Measurements from ENCODE around the gene AKR7A3.
"Not testable (repeated sequence)": the region's sequence is repeated elsewhere in the genome, so short reads cannot be mapped to it uniquely, and the experiment has no call there.

The AKR7A3 gene

DNA sequence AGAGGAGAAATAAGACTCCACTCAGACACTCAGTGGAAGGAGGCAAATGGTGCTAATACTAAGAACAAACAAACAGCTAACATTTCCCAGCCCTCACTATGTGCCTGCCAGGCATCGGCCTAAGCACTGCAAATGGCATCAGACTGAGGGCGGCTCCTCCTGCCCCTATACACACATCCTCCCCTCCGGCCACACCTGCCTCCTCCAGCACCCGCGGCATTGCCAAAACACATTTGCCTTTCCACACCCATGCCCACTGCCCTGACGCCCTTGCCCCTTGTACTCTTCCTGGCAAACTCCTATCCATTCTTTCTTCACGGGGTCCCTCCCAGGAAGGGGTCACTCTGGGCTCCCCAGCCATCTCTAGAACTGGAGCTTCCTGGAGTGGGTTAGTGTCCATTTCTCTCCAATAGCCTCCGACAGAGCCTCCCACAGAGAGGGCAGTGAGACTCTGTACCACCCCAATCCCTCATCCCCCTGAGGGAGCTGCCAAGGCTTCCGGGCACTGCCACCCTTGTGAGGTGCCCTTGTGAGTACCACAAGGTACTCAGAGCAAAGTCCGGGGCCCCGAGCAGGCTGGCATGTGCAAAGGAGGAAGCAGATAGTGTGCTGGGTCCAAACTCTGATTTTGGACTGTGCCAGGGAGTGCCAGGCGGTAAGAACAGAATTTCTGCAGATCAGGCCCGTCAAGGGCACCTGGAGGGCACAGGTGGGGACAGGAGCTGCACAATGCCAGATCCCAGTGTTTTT lies 959 bp downstream of the AKR7A3 start:
- no peak for DNase-seq

- not testable (repeated sequence) for DNase-seq
These were observed 2.8 kb downstream of the AKR7A3 start for GRCh38 chr1:19285807-19286206.

DNA sequence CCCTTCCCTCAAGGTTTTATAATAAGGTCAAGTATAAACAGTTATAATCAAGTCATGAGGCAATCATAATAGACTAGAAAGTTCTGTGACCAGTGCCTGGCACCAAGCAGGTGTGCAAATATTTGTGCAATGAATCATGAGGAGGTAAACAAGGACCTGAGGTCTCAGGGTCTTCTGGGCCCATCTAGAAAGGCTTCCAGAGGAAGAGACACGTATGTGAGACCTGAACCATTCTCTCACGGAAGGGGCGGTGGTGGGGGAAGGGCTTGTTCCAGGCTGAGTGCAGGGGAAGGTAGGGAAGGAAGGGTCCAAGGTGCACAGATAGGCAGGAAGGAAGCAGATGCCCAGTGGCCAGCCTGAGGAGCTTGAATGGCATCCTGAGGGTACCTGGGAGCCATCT lies 3.2 kb downstream of the AKR7A3 start:
- DNase-seq, result not testable (repeated sequence)

GRCh38 chr1:19284881-19285280 lies 3.7 kb downstream of the AKR7A3 start:
- DNase-seq, result no peak

- no peak for DNase-seq
These were observed 4.7 kb downstream of the AKR7A3 start for GRCh38 chr1:19283891-19284290.

DNA sequence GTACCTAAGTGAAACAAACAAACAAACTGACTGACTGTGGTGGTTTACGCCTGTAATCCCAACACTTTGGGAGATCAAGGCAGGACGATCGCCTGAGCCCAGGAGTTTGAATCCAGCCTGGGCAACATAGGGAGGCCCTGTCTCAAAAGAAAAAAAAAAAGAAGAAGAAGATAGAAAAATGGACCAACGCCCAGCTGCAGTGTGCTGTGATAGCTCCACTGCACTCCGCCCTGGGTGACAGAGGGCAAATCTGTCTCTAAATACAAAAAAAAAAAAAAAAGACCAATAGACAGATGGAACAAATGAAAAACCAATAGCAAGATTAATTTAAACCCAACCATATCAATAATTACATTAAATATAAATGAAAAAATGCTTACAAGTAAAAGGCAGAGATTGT lies 13.9 kb downstream of the AKR7A3 start:
- DNase-seq, result no peak

DNA sequence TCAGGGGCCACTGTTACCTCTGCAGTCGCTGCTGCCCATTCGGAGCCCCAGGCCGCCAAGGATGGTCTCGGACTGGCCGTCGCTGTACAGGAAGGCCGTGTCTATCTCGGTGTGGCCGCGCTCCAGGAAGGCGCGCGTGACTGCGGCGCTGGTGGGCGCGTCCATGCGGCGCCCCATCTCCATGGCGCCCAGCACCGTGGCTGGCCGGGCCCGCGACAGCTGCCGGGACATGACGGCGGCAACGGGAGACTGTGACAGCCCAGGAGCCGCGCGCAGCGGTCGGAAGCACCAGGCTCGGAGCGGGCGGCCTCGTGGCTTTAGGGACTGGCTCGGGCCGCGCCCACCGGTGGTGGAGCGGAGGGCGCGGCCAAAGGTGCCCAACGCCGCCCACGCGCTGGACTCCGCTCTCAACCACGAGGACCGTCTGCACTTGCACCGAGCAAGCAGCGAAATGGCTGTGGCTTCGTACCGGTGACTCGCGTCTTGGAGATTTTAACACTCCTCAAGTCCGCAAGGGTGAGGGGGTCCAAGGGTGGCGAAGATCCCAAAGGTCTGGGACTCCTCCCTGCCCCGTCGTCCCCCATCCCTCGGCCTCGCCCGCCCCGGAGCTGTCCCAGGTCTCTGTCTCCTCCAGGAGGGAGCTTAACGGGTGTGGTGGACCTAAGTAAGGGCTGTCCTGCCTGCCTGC lies 14.6 kb downstream of the AKR7A3 start:
- DNase-seq, result not testable (repeated sequence)

DNA sequence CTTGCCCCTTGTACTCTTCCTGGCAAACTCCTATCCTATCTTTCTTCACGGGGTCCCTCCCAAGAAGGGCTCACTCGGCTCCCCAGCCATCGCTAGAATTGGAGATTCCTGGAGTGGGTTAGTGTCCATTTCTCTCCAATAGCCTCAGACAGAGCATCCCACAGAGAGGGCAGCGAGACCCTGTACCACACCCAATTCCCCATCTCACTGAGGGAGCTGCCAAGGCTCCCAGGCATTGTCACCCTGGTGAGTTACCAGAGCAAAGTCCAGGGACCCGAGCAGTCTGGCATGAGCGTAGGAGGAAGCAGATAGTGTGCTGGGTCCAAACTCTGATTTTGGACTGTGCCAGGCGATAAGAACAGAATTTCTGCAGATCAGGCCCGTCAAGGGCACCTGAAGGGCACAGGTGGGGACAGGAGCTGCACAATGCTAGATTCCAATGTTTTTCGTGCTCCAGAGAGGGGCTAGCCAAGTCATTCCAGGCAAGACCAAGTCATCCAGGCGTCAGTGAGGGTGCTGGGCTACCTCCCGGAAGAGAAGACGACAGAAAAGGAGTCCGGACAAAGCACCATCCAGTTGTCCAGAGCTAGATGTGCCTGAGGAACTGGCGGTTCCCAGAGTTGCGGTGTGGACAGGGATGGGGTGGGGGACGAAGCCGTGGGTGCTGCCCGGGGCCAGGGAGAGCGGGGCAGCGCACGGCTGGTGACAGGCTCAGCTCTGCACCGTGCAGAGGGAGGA lies 15.3 kb downstream of the AKR7A3 start:
- no peak for DNase-seq

DNA sequence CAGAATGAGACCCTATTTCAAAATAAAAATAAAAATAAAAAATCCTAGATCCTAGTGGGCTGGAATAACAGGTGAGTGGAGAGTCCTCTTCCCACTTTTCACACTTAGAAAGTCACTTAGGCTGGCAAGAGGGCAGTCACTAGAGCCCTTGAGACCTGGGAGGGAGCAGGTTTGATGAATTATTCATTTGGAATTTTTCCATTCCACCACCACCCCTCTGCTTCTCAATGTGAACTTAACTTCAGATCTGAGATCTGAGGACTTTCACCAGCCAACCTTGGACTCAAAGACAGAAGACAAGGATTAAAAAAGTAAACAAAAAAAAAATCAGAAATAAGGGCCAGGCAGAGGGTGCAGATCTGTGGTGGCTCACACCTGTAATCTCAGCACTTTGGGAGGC lies 16.5 kb downstream of the AKR7A3 start:
- DNase-seq, result no peak

DNA sequence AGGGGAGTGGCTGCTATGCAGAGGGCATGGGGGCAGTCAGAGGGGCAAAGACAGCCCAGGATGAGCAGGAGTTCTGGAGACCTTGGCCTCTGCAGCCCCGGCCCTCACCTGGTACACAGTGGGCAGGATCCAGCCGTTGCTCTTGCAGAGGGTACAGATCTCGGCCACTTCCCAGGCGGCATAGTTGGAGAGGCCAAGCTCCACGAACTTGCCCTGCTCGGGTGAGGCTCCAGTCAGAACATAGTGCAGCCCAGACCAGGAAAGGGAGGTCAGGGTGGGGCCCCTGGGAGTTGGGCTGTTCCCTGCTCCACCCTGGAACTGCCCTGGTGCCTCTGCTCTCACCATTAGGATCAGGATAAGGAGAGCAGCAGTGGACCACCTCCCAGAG lies 18.2 kb downstream of the AKR7A3 start:
- not testable (repeated sequence) for DNase-seq

DNA sequence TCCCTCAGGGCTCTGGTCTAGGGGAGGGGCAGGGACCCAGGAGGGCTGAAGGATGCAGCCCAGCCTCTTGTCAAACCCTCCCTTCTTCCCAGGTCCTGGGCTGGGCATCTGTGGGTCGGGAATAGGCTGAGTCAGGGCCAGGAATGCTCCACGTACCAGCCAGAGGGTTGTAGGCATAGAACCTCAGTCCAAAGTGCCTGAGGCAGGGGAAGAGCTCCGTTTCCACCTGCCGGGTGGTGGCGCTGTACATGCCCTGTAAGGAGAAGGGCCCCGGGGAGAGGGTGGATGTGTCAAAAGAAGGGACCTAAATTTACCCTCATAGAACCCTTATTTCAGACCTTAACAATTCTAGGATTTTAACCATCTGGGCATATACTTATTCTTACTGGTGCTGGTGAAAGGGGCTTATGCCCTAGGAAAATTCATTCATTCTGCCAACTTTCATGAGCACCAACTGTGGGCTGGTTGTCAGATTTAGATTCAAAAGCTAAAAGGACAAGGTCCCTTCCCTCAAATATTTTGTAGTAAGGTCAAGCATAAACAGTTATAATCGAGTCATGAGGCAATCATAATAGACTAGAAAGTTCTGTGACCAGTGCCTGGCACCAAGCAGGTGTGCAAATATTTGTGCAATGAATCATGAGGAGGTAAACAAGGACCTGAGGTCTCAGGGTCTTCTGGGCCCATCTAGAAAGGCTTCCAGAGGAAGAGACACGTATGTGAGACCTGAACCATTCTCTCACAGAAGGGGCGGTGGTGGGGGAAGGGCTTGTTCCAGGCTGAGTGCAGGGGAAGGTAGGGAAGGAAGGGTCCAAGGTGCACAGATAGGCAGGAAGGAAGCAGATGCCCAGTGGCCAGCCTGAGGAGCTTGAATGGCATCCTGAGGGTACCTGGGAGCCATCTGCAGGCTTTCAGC lies 18.9 kb downstream of the AKR7A3 start:
- not testable (repeated sequence) for DNase-seq

GRCh38 chr1:19268445-19268844 lies 20.1 kb downstream of the AKR7A3 start:
- DNase-seq, result no peak

DNA sequence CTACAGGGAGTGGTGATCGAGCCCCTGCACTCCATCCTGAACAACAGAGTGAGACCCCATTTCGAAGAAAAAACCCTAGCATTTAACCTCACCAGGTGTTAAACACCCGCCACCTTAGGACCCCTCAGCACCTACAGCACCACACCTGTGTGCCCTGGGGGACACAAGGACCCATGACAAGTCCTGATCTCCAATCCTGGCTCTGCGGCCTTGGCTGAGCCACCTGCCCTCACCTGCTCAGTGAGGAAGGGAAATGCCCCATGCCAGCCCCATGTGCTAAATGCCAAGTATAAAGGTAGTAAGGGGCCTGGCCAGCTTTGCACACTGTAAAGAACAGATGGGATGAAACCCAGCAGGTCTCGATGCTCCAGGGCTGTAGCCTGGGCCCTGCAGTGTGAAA lies 25.8 kb downstream of the AKR7A3 start:
- no peak for DNase-seq

DNA sequence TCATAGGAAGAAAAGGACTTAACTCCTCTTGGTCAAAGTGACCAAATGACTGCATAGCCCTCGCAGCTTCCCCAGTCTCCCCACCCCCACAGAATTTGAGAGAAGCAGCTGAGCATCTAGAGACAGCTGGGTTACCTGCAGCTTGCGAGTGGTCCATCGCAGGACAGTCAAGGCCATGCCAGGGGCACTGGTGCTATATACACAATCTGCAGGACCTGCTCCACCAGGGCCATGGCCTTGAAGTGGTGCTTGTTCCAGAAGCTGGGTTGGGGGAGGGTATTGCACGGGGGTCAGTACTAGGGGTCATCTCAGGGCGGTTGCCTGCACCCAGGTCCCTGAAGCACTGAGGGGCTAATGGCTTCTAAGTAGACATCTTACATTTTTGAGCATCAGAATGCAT lies 26.5 kb downstream of the AKR7A3 start:
- no peak for DNase-seq

- DNase-seq, result no peak
These were observed 28.1 kb downstream of the AKR7A3 start for GRCh38 chr1:19260211-19261138.

DNA sequence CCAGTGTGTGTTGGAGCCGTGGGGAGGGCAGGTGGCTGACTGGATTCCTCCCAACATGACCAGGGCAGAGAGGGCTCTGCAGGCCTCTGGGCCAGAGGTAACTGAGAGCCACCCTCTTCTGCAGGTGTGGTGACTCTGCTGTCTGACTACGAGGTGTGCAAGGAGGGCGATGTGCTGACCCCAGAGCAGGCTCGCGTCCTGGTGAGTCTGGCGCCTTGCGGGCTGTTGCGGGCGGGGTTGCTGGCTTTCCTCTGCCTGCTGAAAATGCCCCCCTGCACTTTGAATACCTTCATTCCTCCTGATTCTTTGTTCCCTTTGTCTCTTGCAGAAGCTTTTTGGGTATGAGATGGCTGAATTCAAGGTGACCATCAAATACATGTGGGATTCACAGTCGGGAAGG lies 30.2 kb downstream of the AKR7A3 start:
- DNase-seq, result no peak

DNA sequence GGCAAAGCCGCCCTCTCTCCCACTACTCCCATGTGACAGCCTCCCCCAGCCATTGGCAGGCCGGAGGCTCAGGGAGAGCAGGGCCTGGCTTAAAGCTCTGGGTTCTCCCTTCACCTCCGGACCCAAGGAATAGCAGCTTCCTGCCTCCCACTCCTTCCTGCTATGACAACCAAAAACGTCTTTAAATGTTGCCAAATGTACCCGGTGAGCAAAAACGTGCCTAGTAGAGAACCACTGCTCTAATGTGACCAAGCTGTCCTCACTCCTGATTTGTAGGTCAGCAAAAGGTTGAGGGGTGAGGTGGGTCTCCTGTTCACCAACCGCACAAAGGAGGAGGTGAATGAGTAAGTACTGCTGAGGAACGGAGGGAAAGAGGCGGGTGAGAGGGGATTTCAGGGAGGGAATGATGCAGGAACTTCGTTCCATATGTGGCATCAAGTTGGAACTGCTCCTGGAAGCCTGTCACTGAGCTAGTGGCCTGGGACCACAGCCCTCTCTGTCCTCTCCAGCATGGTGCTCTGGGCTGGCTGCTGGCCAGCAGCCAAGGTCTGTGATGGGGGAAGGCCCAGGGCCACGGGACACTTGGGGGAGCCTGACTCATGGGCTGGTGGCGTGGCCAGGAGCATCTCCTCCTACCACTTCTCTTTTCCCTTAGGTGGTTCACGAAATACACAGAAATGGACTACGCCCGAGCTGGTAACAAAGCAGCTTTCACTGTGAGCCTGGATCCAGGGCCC lies 31.2 kb downstream of the AKR7A3 start:
- no peak for DNase-seq

- not testable (repeated sequence) for DNase-seq
These were observed 32.3 kb downstream of the AKR7A3 start for GRCh38 chr1:19256301-19256700.

- DNase-seq, result no peak
These were observed 33.3 kb downstream of the AKR7A3 start for GRCh38 chr1:19255288-19255687.

DNA sequence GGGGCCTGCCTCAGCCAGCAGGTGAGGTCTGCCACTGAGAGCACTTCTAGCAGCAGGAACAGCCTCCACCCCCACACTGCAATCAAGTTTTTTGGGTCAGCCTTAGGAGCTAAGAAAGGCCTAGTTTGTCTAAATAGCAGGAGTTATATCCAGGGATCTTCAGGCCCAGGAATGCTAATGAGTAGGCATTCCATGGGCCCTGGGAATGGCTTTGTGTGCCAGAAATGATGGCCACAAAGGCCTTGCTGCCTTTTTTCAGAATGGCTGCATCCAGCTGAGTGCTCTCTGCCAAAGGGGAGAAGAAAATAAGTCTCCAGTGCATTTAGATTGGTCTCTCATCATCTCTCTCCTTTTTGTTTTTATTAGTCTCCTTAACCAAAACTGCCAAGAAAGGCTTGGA lies 34.2 kb downstream of the AKR7A3 start:
- DNase-seq, result no peak

Data from NCI-H1105 (cell line).